Pons (tissue), 1 donor: ENCODE results near the gene CACNA1B.

Source experiments
- DNase-seq: peaks from one replicate; pipeline ENCODE4 v3.0.0-alpha.2; 2016; ENCODE audit warnings: low spot score

Gene CACNA1B

GRCh38 chr9:137920753-137921152 is 43.2 kb downstream of the CACNA1B start:
- DNase-seq, result no peak

GRCh38 chr9:137924169-137924568 is 46.6 kb downstream of the CACNA1B start:
- DNase-seq, result no peak

- no peak for DNase-seq
Observed at GRCh38 chr9:137924761-137925369, 47.3 kb downstream of the CACNA1B start.

- no peak for DNase-seq
Observed at GRCh38 chr9:137943655-137944054, 66.1 kb downstream of the CACNA1B start.

- DNase-seq, result no peak
Observed at GRCh38 chr9:137945581-137945980, 68.0 kb downstream of the CACNA1B start.

GRCh38 chr9:137946993-137947392 is 69.4 kb downstream of the CACNA1B start:
- no peak for DNase-seq

- no peak for DNase-seq
Observed at GRCh38 chr9:137948642-137949041, 71.1 kb downstream of the CACNA1B start.

GRCh38 chr9:137949260-137949659 is 71.7 kb downstream of the CACNA1B start:
- DNase-seq, result no peak

GRCh38 chr9:137951107-137951506 is 73.5 kb downstream of the CACNA1B start:
- DNase-seq, result no peak

- DNase-seq, result no peak
Observed at GRCh38 chr9:137951597-137952490, 74.3 kb downstream of the CACNA1B start.

- peak; percentile 9 for DNase-seq
Observed at GRCh38 chr9:137952976-137953666, 75.5 kb downstream of the CACNA1B start.

GRCh38 chr9:137953683-137954438 is 76.3 kb downstream of the CACNA1B start:
- DNase-seq, result no peak

GRCh38 chr9:137955224-137955570 is 77.6 kb downstream of the CACNA1B start:
- DNase-seq, result no peak

GRCh38 chr9:137955586-137955985 is 78.0 kb downstream of the CACNA1B start:
- DNase-seq, result no peak

- no peak for DNase-seq
Observed at GRCh38 chr9:137956039-137956438, 78.5 kb downstream of the CACNA1B start.

- no peak for DNase-seq
Observed at GRCh38 chr9:137956688-137957385, 79.3 kb downstream of the CACNA1B start.

GRCh38 chr9:137959641-137960411 is 82.2 kb downstream of the CACNA1B start:
- DNase-seq, result no peak

GRCh38 chr9:137960496-137960895 is 82.9 kb downstream of the CACNA1B start:
- DNase-seq, result no peak

- DNase-seq, result no peak
Observed at GRCh38 chr9:137963525-137963924, 85.9 kb downstream of the CACNA1B start.

- no peak for DNase-seq
Observed at GRCh38 chr9:137965177-137965795, 87.7 kb downstream of the CACNA1B start.
